IMR-90 (cell line): Measurements from ENCODE around the gene BHLHE23. TPM values are rescaled to one million over a fixed set of nuclear protein-coding genes. Genes with fewer than 3 reads are reported as not detected.

Experiments
- ATAC-seq: fragments of 200-7000 bp; cut with Tn5 transposase; 2 replicates; pipeline ENCODE4 v1.9.1; 2020; ENCODE audit warnings: low read depth, mild to moderate bottlenecking, moderate library complexity
- BruUV-seq: library from RNA; stranded (reverse); fragments of 400-500 nt; replicated peaks from 2 replicates; lab custom pipeline; 2021; lab: Mats Ljungman, UMichigan
- CTCF ChIA-PET: fragments of 300-600 bp; formaldehyde crosslinking; extraction: SDS; loops from one replicate; lab custom pipeline; 2021; ENCODE audit warnings: antibody characterized with exemption; lab: Yijun Ruan, JAX
- POLR2A ChIA-PET: fragments of 300-600 bp; sonication (Branson Sonifier 250); formaldehyde crosslinking; loops from one replicate; lab custom pipeline; 2022; ENCODE audit warnings: antibody characterized with exemption; ENCODE audit not compliant: unreplicated experiment; lab: Charles Lee
- DNase-seq: peaks from one replicate; pipeline ENCODE4 v3.0.0; 2013
- H2AFZ ChIP-seq: replicated peaks from 2 replicates; pipeline ENCODE3; 2013; ENCODE audit warnings: low read length, mild to moderate bottlenecking; ENCODE audit not compliant: poor library complexity
- H2AK5ac ChIP-seq: 2 replicates; pipeline ENCODE4 v1.6.1; 2013; ENCODE audit warnings: low read depth, low read length, inconsistent platforms
- H2AK9ac ChIP-seq: replicated peaks from 2 replicates; pipeline ENCODE3; 2013; ENCODE audit warnings: mild to moderate bottlenecking, low read depth, low read length, moderate library complexity; ENCODE audit not compliant: poor library complexity
- H2BK120ac ChIP-seq: 2 replicates; pipeline ENCODE4 v1.6.1; 2013; ENCODE audit warnings: low read depth, low read length, inconsistent platforms
- H2BK15ac ChIP-seq: 3 replicates; pipeline ENCODE4 v1.6.1; 2013; ENCODE audit warnings: low read depth, low read length, inconsistent platforms
- H2BK20ac ChIP-seq: 2 replicates; pipeline ENCODE4 v1.6.1; 2013; ENCODE audit warnings: low read depth, mild to moderate bottlenecking, inconsistent platforms, low read length, moderate library complexity
- H2BK5ac ChIP-seq: 2 replicates; pipeline ENCODE4 v1.6.1; 2013; ENCODE audit warnings: mild to moderate bottlenecking, low read depth, low read length, inconsistent platforms; ENCODE audit not compliant: poor library complexity, severe bottlenecking
- H3K14ac ChIP-seq: replicated peaks from 2 replicates; pipeline ENCODE4 v1.6.1; 2013; ENCODE audit warnings: low read depth, low read length, inconsistent platforms
- H3K18ac ChIP-seq: 2 replicates; pipeline ENCODE4 v1.6.1; 2013; ENCODE audit warnings: low read depth, low read length, control low read depth
- H3K23ac ChIP-seq: 2 replicates; pipeline ENCODE4 v1.6.1; 2013; ENCODE audit warnings: low read depth, low read length, inconsistent platforms
- H3K27ac ChIP-seq: 2 replicates; pipeline ENCODE4 v1.5.1; 2013; ENCODE audit warnings: mild to moderate bottlenecking, control low read depth, low read length; ENCODE audit not compliant: insufficient read depth
- H3K27me3 ChIP-seq: 2 replicates; pipeline ENCODE4 v1.6.1; 2013; ENCODE audit warnings: low read length; ENCODE audit not compliant: control insufficient read depth, insufficient read depth
- H3K36me3 ChIP-seq: 2 replicates; pipeline ENCODE4 v1.6.1; 2013; ENCODE audit warnings: low read length, mixed read lengths; ENCODE audit not compliant: control insufficient read depth, insufficient read depth
- H3K4ac ChIP-seq: 2 replicates; pipeline ENCODE4 v1.6.1; 2013; ENCODE audit warnings: low read depth, low read length, inconsistent platforms
- H3K4me1 ChIP-seq: 2 replicates; pipeline ENCODE4 v1.6.1; 2013; ENCODE audit warnings: low read length, mixed read lengths; ENCODE audit not compliant: control insufficient read depth, insufficient read depth
- H3K4me2 ChIP-seq: 2 replicates; pipeline ENCODE4 v1.6.1; 2013; ENCODE audit warnings: low read depth, mild to moderate bottlenecking, control low read depth, low read length, moderate library complexity
- H3K4me3 ChIP-seq: 2 replicates; pipeline ENCODE4 v1.5.1; 2013; ENCODE audit warnings: low read depth, mild to moderate bottlenecking, control low read depth, low read length, moderate library complexity; ENCODE audit not compliant: insufficient read depth
- H3K56ac ChIP-seq: 2 replicates; pipeline ENCODE4 v1.6.1; 2013; ENCODE audit warnings: low read length, inconsistent platforms; ENCODE audit not compliant: insufficient read depth; ENCODE audit errors: extremely low read depth
- H3K79me1 ChIP-seq, 2 experiments: 2 replicates each; pipeline ENCODE4 v1.6.1; 2013; ENCODE audit warnings: low read length in 2 of 2, inconsistent platforms in 1 of 2, low read depth in 1 of 2
- H3K9ac ChIP-seq: 2 replicates; pipeline ENCODE4 v1.6.1; 2013; ENCODE audit warnings: low read depth, low read length, control low read depth
- H3K9me1 ChIP-seq: 2 replicates; pipeline ENCODE4 v1.6.1; 2013; ENCODE audit warnings: low read length, inconsistent platforms; ENCODE audit not compliant: insufficient read depth
- H3K9me3 ChIP-seq: 2 replicates; pipeline ENCODE4 v1.6.1; 2013; ENCODE audit warnings: low read length; ENCODE audit not compliant: control insufficient read depth, insufficient read depth
- H4K20me1 ChIP-seq: 2 replicates; pipeline ENCODE4 v1.6.1; 2013; ENCODE audit warnings: low read length, inconsistent platforms; ENCODE audit not compliant: insufficient read depth
- H4K5ac ChIP-seq: 2 replicates; pipeline ENCODE4 v1.6.1; 2013; ENCODE audit warnings: mild to moderate bottlenecking, low read depth, low read length, control low read depth
- H4K8ac ChIP-seq, 2 experiments: 2 replicates each; pipeline ENCODE4 v1.6.1; 2013; ENCODE audit warnings: low read depth in 2 of 2, low read length in 2 of 2, control low read depth in 1 of 2, inconsistent platforms in 1 of 2
- H4K91ac ChIP-seq: 2 replicates; pipeline ENCODE4 v1.6.1; 2013; ENCODE audit warnings: low read depth, low read length, inconsistent platforms; ENCODE audit not compliant: insufficient read depth
- MAZ ChIP-seq: IDR thresholded peaks from 2 replicates; pipeline ENCODE4 v1.6.1; 2012; ENCODE audit warnings: low read depth, mild to moderate bottlenecking, low read length, improper control_type of control experiment, moderate library complexity, borderline replicate concordance
- WGBS, 2 experiments: methylation state at CpG; one replicate each; pipeline versions ENCODE4 v1.1.5 to v1.1.7; 2013; ENCODE audit warnings: missing lambda C conversion rate in 2 of 2; ENCODE audit not compliant: insufficient read length in 1 of 2; ENCODE audit errors: extremely low coverage in 2 of 2; 5-methylcytosine and 5-hydroxymethylcytosine counted together
- dilution Hi-C: fragments of 300-500 bp; cut with HindIII; formaldehyde crosslinking; loops from one replicate; pipeline ENCODE4 v1.14.3; 2018; ENCODE audit warnings: low sequenced_read_pairs; ENCODE audit not compliant: unreplicated experiment
- in situ Hi-C: fragments of 300-500 bp; cut with MboI; formaldehyde crosslinking; loops from 3 replicates; pipeline ENCODE4 v1.14.3; 2019; ENCODE audit warnings: low sequenced_read_pairs, inconsistent platforms, mixed read lengths
- intact Hi-C: fragments of 100-400 bp; cut with micrococcal nuclease; formaldehyde crosslinking; loops from 2 replicates; pipeline ENCODE4 v1.10.0; 2022
- polyA plus RNA-seq, 3 experiments: library from polyadenylated mRNA; depleted of rRNA; stranded (reverse); fragments of >200 nt; gene quantifications; 2 replicates each; pipeline ENCODE4 v1.2.3, GENCODE V29; 2012; ENCODE audit warnings: low replicate concordance in 1 of 3
- total RNA-seq: library from RNA; depleted of rRNA; stranded (reverse); fragments of >200 nt; gene quantifications from 2 replicates; pipeline ENCODE4 v1.2.3, GENCODE V29; 2012

Gene BHLHE23
- total and polyA plus RNA-seq, 2 of the 4 experiments (the other 2 are of a cell fraction): not detected

GRCh38 chr20:63008541-63009044, 1.8 kb upstream of the BHLHE23 start:
- Histone ChIP-seq H4K8ac (no peak overlapping the region), H4K5ac (no peak overlapping the region), H2AK9ac (no peak overlapping the region), H4K91ac (no peak overlapping the region), H3K18ac (no peak overlapping the region), H3K9me1 (no peaks in the 10 kb centered on the region), H3K23ac (no peak overlapping the region), H3K4me2 (peak overlapping the region; percentile 27; the same call in 1 of the 2 replicates), H2BK120ac (no peak overlapping the region), H3K4ac (no peak overlapping the region), H4K20me1 (0 out of 2 replicates have a peak, but pooled peaks cover 4% of the 10 kb centered on the region), H3K56ac (no peak overlapping the region), H2BK20ac (no peak overlapping the region), H3K9me3 (peaks cover 8% of the 10 kb centered on the region), H3K79me1 (no peaks in the 10 kb centered on the region), H3K4me1 (no peaks in the 10 kb centered on the region), H2AFZ (peak overlapping the region; percentile 47), H2BK15ac (no peak overlapping the region), H3K27ac (no peak overlapping the region), H3K36me3 (no peaks in the 10 kb centered on the region), H2AK5ac (no peak overlapping the region), H3K4me3 (no peak overlapping the region), H3K27me3 (peaks cover 82% of the 10 kb centered on the region), H3K9ac (no peak overlapping the region), H2BK5ac (no peak overlapping the region), H3K14ac (no peak overlapping the region)
- CTCF ChIA-PET: interaction anchor here (1.0 to 1.9 kb wide), 3 partner anchors 36 to 140 kb away, joined by 3 to 12 read pairs (median 3); no protein-coding TSS in a partner anchor
- BruUV-seq: no TSS peak
- DNase-seq: no peak
- WGBS, 2 experiments: 5% methylated on average over 10 of the region's 21 CpGs; no CpG with 5 or more reads in 1 of the 2 experiments
- dilution Hi-C loops: no loop called here
- POLR2A ChIA-PET: no interaction called here
- in situ Hi-C loops: loop anchor here (25.0 kb wide), 1 partner anchor 321 kb away; no protein-coding TSS in a partner anchor
- ATAC-seq: peak; percentile 35; the same call in 1 of the 2 replicates
- intact Hi-C loops: loop anchor here (1.0 to 5.0 kb wide), 4 partner anchors 36 to 201 kb away; no protein-coding TSS in a partner anchor
- no peak for TF ChIP-seq MAZ
